H7 (cell line): Measurements from ENCODE around the gene RETREG1. TPM values are rescaled to one million over a fixed set of nuclear protein-coding genes. Genes with fewer than 3 reads are reported as not detected.

Experiments
- DNase-seq: peaks from one replicate; pipeline ENCODE4 v3.0.0; 2012
- H3K27me3 ChIP-seq: 2 replicates; pipeline ENCODE4 v1.6.0; 2011; ENCODE audit warnings: mild to moderate bottlenecking, low read length; ENCODE audit not compliant: control insufficient read depth, insufficient read depth
- H3K36me3 ChIP-seq: replicated peaks from 2 replicates; pipeline ENCODE4 v1.5.1; 2011; ENCODE audit warnings: low read length; ENCODE audit not compliant: control insufficient read depth, insufficient read depth
- H3K4me3 ChIP-seq: 2 replicates; pipeline ENCODE4 v1.5.1; 2011; ENCODE audit warnings: low read depth, mild to moderate bottlenecking, control low read depth, low read length, moderate library complexity; ENCODE audit not compliant: insufficient read depth
- total RNA-seq: library from RNA; depleted of rRNA; stranded (reverse); fragments of >200 nt; shearing (Covaris generic); gene quantifications from 2 replicates; pipeline ENCODE4 v1.2.3, GENCODE V29; 2014

The RETREG1 gene
- total RNA-seq, 1 experiment from 2014 or later: 0.28 TPM

DNA sequence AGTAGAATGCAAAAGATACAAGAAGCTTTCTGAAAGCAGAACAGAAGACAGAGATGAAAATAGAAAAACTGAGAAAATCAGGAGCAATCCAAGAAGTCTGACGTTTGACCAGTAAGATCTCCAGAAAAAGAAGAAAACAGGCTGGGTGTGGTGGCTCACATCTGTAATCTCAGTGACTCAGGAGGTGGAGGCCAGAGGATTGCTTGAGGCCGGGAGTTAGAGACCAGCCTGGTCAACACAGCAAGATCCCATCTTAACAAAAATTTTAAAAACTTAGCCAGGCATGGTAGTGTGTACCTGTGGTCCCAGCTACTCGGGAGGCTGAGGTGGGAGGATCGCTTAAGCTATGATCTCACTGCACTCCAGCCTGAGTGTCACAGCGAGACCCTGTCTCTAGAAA lies 15.9 kb downstream of the RETREG1 start:
- no peak overlapping the region for H3K4me3 ChIP-seq
- no peaks in the 10 kb centered on the region for H3K36me3 ChIP-seq
- H3K27me3 ChIP-seq: no peaks in the 10 kb centered on the region
- no peak for DNase-seq

DNA sequence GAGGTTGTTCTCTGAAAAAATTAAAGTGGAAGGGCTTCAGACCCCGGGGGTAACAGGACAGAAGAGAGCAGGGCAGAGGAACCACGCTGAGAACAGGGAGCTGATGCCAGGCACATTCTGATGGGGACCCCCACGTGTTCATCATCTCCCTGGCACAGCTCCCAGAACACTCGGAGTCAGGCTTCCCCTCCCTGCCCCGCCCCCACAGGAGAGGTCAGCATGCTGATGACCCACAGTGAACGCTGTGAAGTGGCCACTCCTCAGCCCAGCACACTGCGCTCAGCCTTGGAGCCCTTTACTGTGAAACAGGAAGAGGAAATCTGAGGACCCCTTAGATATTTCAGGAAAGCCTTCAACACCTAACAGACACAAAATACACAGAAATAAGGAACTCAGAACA lies 16.4 kb downstream of the RETREG1 start:
- DNase-seq: no peak
- H3K27me3 ChIP-seq: no peaks in the 10 kb centered on the region
- no peaks in the 10 kb centered on the region for H3K36me3 ChIP-seq
- no peak overlapping the region for H3K4me3 ChIP-seq

DNA sequence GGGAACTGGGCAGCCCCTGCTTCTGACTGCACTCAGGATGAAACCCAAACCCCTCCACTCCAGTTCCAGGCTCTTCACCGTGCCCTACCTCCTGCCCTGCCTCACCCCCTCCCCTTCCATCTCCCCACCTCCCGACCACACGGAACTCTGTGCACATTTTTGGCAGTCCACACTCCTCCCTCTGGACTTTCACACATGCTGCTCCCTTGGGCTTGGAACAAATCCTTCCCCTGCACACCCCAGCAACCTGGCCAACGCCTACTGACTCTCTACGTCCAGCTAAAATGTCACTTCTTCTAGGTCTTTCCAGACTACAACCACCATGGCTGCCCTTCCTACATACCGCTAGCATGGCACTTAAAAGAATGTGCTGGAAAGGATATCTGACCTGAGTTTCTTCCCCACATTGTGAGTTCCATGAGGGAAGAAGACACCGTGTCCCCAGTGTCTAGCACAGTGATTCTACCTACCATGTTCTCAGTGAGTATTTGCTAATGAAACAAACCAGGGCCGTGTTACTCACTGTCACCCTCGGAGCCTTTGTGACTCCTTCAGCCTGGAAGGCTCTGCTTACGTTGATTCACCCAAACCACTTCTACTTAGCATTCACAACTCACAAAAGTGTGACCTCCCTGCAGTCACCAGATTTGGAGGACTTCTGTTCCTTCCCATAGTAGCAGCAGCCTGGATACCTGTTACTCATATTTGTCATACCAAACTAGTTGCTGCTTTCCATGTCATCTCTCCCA lies 18.7 kb downstream of the RETREG1 start:
- no peak overlapping the region for H3K4me3 ChIP-seq
- H3K27me3 ChIP-seq: no peaks in the 10 kb centered on the region
- H3K36me3 ChIP-seq: no peaks in the 10 kb centered on the region
- DNase-seq: no peak

DNA sequence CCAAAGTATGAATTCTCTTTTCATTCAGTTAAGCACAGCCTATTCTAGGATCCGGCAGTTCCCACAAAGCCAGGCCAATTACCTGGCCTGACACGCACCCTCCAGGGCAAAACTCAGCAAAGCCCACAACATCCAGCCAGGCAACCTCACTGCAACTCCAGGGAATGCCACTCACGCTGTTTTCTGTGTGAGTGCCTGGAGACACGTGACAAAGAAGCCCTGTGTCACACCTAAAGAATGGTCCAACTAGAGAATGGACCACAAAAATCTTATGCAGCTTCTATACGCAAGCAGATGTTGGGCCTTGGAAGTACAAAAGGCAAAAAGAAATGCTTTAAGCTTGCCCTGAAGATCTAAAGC lies 20.2 kb downstream of the RETREG1 start:
- Histone ChIP-seq H3K27me3 (no peaks in the 10 kb centered on the region), H3K36me3 (no peaks in the 10 kb centered on the region), H3K4me3 (no peak overlapping the region)
- DNase-seq: no peak

DNA sequence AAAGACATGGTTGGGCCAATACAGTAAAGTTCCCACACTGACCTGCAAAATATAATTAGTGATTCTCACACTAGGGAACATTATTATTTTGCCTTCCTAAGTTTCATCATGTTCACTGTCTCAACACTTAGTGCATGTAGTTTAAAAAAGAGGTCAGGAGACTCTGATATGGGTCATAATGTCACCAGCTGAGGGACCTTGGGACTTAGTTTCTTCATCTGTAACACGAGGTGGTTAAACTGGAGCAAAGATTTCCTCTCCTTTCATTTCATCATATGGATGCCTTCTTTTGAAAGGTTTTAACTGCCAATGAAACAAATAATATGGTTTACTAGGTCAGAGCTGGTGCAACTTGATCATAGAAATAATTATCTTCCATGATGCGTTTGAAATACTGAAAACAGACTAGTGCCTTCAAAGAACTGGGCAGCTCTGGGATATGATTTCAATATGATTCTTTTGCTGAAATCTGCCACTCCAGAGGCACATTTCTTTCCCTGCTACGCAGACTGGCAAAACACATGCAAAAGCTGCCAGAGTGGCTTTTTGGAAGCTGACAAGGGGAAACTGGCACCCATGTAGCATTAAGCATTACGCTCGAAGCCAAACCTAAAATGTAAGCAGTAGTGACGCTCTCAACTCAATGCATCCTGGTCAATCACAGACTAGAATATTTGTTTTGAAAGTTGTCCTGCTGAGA lies 20.8 kb downstream of the RETREG1 start:
- no peaks in the 10 kb centered on the region for H3K27me3 ChIP-seq
- no peak overlapping the region for H3K4me3 ChIP-seq
- DNase-seq: no peak
- H3K36me3 ChIP-seq: no peaks in the 10 kb centered on the region

DNA sequence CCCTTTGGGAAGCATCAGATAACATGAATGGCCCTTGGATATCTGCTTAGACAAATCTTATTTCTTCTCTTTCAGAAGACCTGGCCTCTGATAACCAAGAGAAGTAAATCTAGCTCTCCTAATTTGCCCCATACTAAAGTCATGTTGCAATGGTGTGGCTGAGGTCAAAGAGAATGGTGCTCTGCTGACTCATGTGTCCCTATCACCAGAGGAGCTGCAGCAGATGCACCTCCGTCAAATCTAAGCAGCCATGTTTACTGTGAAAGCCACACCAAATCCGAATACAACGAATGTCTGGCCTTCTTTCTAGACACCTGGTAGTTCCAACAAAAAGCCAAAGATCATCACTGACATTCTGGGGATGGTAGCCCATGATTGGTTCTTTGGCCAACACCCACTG lies 23.2 kb downstream of the RETREG1 start:
- no peaks in the 10 kb centered on the region for H3K27me3 ChIP-seq
- no peaks in the 10 kb centered on the region for H3K36me3 ChIP-seq
- no peak for DNase-seq
- no peak overlapping the region for H3K4me3 ChIP-seq

DNA sequence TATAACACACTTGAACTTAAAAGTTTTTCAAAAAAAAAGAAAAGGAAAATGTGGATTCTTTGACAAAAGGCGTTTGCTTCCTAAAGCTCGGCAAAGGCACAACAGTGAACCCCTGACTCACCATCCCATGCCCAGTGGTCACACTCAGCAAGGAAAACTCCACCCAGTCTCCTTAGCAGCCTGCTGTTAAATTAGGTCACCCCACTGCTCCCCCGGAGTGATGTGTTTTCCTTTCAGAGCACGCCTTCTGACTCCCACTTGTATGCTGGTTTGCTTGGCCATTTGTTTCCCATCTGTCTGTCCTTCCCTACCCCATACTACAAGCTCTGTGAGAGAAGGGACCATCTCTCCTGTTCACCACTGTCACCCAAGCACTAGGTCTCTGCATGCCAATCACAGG lies 23.8 kb downstream of the RETREG1 start:
- Histone ChIP-seq H3K36me3 (no peaks in the 10 kb centered on the region), H3K27me3 (no peaks in the 10 kb centered on the region), H3K4me3 (no peak overlapping the region)
- no peak for DNase-seq

DNA sequence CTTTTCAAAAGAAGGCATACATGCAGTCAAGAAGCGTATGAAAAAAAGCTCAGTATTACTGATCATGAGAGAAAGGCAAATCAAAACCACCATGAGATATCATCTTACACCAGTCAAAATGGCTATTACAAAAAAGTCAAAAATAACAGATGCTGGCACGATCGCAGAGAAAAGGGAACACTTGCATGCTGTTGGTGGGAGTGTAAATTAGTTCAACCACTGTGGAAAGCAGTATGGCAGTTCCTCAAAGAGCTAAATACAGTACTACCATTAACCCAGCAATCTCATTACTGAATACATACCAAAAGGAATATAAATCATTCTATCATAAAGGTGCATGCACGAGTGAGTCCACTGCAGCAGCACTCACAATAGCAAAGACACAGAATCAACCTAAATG lies 24.5 kb downstream of the RETREG1 start:
- H3K36me3 ChIP-seq: no peaks in the 10 kb centered on the region
- H3K27me3 ChIP-seq: no peaks in the 10 kb centered on the region
- no peak for DNase-seq
- no peak overlapping the region for H3K4me3 ChIP-seq

DNA sequence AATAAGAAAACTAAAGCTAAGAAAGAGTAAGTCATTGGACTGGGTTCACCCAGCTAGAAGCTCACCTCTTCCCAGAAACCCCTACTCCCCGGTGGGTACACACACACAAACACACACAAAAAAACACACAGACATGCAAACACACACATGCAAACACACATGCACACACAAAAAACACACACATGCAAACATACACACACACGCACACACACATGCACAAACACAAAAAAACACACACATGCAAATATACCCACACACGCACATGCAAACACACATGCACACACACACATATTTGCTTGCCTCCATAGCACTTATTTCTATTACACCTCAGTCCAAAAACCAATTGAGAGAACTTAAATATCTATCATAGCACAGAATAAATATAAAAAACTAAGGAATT lies 26.1 kb downstream of the RETREG1 start:
- DNase-seq: no peak
- H3K36me3 ChIP-seq: no peaks in the 10 kb centered on the region
- no peak overlapping the region for H3K4me3 ChIP-seq
- H3K27me3 ChIP-seq: no peaks in the 10 kb centered on the region

DNA sequence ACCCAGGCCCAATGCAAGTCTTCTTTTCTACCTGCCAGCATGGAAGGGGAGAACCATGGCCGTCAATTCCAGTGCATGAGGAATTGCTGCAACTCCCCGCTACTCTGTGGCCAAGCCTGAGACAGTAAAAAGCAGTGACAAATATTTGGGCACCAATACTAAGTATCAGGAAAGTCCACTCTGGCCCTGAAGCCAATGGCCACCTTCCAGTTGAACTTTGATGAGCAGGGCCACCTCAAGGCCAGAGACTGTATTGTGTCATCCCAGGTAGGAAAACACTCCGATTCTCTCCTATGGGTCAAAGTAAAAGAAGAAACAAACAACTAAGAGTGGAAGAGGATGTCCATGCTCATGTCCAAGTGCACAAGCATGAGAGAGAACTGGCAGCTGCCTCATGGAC lies 27.1 kb downstream of the RETREG1 start:
- DNase-seq: no peak
- H3K27me3 ChIP-seq: no peaks in the 10 kb centered on the region
- H3K36me3 ChIP-seq: no peaks in the 10 kb centered on the region
- H3K4me3 ChIP-seq: no peak overlapping the region

DNA sequence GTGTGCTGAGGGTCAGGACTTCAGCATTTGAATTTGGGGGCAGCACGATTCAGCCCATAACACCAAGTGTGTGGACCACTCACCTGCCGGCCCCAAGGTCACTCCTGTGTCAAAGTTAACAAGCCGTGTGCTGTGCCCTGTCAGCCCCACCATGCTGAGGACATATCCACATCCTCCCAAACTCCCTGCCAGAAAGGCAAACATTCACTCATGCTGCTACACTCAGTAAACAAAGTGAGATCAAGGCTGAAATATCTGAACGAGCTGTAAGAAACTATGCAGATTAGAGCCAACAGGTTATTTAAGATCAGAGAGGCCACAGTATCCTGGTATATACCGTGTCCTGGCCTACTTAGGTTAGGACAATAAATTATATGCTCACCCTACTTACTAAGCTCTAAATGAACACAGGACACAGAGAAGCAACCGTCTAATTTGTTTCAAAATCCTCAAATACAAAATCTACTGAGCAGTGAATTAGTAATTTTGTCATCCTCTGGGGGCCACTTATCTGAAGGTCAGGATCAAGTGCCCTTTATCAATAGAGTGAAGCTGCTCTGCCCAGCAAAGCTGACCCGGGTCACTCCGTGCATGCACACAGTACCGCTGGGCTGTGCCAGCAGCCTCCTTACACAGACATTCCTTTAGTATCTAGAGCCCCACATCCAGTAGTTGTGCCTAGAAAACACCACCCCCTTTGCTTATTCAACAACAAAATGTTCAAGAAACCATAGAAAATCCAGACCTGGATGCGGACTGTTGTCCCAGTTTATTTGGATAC lies 28.2 kb downstream of the RETREG1 start:
- Histone ChIP-seq H3K36me3 (no peaks in the 10 kb centered on the region), H3K27me3 (no peaks in the 10 kb centered on the region), H3K4me3 (no peak overlapping the region)
- DNase-seq: no peak

DNA sequence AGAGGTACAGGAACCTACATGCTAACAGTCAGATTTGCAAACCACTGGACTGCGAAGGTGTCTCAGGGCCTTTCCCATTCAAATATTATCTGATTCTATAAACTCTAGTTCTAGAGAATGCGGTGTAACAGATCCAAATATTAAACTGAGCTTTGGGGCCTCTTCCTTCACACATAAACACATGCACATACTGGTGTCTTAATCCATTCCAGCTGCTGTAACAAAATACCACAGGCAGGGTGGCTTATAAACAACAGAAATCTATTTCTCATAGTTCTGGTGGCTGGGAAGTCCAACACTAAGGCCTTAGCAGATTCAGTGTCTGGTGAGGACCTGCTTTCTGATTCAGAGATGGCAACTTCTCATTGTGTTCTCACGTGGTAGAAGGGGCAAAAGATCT lies 30.2 kb downstream of the RETREG1 start:
- Histone ChIP-seq H3K27me3 (no peaks in the 10 kb centered on the region), H3K4me3 (no peak overlapping the region), H3K36me3 (no peaks in the 10 kb centered on the region)
- no peak for DNase-seq

DNA sequence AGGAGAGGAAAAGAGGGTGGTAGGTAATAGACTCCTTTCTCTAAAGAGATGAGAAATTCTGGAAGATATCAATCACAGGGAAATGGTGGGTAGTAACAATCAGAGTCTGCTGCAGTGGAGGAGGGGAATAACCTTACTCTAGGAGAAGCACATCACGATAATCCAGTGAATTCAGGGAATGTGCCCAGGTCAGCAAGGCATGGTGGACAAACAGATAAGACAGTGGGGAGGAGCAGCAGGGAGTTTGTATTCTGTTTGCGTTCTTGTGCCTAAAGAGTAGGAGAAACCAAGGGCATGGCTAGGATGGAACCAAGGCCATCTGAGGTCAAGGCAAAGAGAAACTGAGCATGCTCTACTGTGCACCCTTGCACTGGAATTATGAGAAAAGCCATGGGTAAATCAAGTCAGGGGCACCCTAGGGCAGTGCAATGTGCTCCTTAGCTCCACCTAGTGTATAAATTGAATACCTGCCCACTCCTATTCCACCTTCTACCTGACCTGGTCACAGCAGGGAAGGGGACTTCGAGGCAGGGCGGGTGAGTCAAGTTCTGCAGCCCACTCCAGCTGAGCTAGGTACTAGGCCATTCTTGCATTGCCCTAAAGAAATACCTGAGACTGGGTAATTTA lies 31.6 kb downstream of the RETREG1 start:
- no peak overlapping the region for H3K4me3 ChIP-seq
- peak; percentile 49 for DNase-seq

DNA sequence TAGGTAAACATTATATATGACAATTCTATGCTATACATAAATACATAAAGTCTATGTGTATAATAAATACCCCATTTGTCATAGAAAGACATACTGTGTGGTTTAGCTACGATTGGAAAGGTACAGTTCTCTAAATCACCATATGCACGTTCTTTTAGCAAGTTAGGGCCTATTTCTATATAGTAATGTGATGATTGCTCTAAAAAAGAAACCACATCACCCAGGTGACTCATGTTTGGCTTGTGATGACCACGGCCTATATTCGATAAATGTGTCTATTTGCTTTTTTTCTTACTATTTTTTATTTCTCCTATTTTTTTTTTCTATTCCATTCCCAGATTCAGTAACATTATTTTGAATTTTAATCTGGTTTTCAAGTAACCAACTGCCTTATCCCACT lies 34.7 kb downstream of the RETREG1 start:
- no peak for DNase-seq
- no peaks in the 10 kb centered on the region for H3K36me3 ChIP-seq
- no peak overlapping the region for H3K4me3 ChIP-seq
- no peaks in the 10 kb centered on the region for H3K27me3 ChIP-seq

More for the DNA sequence above, 31.6 kb downstream of the RETREG1 start:
- H3K27me3 ChIP-seq: no peaks in the 10 kb centered on the region
- no peaks in the 10 kb centered on the region for H3K36me3 ChIP-seq
